Measurements from ENCODE around the gene CCT8.
"Not testable (repeated sequence)": the region's sequence is repeated elsewhere in the genome, so short reads cannot be mapped to it uniquely, and the experiment has no call there.

The CCT8 gene

DNA sequence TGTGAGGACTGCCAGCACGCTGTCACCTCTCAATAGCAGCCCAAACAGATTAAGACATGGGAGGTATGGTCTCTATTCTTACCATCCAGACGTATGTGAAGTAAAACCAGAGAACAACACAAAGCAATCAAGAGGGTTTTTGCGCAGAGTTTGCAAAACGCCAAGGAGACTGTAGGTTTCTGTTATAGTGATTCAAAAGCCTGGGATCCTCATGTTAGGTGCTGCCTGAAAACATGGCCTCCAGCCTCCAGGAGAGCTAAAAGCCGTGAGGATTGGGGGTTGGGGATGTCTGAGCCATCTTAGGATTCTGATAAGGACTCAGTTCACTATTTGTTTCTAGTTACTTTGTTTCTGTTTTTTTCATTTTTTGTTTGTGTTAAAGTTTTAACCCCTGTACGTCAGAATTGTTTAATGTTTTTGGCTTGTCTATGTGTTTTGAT, 4.2 kb upstream of the CCT8 start:
- FAIRE-seq (no peak), DNase-seq (ENCODE audit: low spot score) (peak; percentile 54)

DNA sequence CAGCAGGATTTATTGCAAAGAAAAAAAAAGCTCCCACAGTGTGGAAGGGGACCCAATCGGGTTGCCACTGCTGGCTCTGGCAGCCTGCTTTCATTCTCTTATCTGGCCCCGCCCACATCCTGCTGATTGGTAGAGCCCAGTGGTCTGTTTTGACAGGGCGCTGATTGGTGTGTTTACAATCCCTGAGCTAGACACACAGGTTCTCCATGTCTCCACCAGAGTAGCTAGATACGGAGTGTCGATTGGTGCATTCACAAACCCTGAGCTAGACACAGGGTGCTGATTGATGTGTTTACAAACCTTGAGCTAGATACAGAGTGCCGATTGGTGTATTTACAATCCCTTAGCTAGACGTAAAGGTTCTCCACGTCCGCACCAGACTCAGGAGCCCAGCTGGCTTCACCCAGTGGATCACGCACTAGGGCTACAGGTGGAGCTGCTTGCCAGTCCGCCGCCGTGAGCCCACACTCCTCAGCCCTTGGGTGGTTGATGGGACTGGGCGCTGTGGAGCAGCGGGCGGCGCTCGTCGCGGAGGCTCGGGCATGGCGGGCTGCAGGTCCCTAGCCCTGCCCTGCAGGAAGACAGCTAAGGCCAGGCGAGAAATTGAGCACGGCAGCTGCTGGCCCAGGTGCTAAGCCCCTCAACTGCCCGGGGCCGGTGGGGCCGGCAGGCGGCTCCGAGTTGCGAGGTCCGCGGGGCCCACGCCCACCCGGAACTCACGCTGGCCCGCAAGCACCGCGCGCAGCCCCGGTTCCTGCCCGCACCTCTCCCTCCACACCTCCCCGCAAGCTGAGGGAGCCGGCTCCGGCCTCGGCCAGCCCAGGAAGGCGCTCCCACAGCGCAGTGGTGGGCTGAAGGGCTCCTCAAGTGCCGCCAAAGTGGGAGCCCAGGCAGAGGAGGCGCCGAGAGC, 3.5 kb upstream of the CCT8 start:
- not testable (repeated sequence) for DNase-seq (ENCODE audit: low spot score); FAIRE-seq

DNA sequence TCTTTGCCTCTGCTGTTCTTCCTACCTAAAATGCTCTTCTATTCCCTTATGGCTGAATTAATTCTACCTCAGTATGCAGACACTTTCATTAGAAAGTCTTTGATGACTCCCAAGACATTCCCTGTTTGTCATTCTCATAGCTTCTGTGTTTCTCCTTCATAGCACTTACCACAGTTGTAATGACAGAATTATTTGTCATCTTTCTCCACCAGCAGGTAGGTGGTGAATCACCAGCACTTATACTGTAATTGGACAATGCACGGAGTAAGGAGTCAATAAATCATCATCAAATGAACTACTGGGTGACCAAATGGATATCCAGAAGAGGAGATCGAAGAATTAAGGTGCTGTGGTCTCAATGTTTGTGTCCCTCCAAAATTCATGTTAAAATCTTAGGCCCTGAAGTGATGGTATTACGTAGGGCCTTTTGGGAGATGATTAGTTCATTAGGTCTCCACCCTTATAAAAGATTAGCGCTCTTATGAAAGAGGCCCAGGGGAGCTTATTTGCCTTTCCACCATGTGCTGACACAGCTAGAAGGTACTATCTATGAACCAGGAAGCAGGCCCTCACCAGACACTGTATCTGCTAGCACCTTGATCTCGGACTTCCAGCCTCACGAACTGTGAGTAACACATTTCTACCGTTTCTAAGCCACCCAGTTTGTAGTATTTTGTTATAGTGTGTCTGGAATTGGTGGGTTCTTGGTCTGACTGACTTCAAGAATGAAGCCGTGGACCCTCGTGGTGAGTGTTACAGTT, 2.4 kb upstream of the CCT8 start:
- FAIRE-seq (peak; percentile 13), DNase-seq (ENCODE audit: low spot score) (no peak)

DNA sequence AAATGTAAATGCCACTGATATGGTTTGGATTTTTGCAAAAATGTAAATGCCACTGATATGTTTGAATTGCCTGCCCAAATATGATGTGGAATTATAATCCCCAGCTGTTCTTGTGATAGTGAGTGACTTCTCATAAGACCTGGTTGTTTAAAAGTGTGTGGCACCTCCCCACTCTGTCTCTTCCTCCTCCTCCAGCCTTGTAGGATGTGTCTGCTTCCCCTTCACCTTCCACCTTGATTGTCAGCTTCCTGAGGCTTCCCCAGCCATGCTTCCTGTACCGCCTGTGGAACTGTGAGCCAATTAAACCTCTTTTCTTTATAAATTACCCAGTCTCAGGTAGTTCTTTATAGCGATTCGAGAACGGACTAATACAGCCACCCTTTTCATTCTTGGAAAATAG, 1.3 kb upstream of the CCT8 start:
- DNase-seq (ENCODE audit: low spot score) (no peak), FAIRE-seq (no peak)

DNA sequence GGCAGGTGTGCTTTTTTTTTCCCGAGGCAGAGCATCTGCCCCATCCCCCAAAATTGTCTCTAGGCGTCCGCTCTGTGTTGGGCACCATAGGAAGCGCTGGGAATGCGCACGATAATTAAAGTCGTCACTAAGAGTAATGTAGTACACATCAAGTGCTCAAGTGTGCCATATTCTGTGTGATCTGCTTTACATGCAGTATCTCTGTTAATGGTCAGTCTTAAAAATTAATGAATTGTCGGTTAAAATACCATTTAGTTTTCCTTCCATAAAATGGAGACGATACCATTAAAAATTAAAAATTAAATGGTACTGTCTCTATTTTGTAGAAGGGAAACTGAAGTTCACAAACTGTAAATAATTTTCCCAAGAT, 544 bp upstream of the CCT8 start:
- DNase-seq (ENCODE audit: low spot score) = no peak
- FAIRE-seq = no peak

DNA sequence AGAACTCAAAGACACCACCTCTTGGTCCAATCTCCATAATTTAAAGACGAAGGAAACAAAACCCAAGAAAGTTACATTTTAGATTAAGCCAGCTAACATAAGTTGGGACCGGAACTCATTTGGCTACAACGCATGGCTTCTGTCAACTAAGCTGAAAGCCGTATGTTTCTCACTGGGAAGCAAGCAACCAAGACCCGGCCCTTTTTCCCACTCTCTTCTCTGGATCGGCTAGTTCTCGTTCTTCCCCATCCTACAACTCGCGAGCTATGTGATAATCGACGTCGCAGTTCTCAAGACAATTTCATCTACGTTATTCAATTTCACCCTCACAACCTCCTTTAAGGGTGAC, 601 bp downstream of the CCT8 start:
- FAIRE-seq (no peak), DNase-seq (ENCODE audit: low spot score) (no peak)

DNA sequence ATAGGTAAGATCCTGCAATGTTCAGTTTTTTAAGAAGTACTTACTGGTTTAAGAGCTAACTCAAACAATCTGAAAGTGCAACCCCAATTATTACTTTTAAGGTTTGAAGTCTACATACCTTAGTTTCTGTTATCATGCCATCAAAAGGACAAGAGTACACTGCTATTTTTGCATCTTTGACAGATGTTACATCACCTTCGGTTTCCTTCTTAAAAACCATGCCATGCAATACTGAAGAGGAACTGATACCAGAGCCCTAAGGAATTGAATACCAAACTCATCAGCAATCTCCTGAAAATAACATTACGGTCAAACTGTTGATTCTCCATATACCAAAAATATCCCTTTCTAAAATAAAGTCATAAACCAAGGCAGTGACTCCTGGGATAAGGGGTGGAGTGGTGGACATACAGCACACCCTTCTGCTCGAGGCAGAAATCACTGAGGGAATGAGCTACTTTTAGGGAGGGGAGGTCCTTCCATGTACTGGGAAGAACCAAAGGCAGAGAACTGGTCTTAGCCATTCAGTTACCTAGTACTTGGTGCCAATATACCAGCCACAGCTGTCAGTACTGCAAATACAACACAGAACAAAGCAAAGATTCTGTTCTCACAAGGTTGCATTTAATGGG, 8.5 kb downstream of the CCT8 start:
- DNase-seq (ENCODE audit: low spot score) (no peak), FAIRE-seq (peak; percentile 71)

DNA sequence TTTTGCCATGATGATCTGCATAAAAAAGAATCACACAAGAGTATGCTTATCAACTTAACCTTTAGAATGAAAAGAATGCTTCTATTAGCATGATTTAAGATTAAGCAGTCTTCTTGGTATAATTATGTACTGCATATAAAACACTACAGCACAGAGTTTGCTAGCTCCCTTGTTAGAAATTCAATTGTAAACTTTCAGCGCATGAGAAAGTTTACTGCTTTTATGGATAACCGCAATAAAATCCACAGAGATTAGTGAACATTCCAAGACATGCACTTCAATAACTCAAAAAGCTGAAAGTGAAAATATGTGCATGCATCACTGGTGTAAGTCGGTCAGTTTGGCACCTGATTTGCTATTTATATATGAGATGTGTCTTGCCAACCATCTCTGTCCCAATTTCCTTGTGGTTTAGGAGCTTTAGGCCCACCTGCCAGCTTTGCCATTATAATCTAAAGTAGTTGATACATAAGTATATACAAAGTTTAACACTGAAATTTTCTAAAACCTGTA, 16.9 kb downstream of the CCT8 start:
- no peak for FAIRE-seq

DNA sequence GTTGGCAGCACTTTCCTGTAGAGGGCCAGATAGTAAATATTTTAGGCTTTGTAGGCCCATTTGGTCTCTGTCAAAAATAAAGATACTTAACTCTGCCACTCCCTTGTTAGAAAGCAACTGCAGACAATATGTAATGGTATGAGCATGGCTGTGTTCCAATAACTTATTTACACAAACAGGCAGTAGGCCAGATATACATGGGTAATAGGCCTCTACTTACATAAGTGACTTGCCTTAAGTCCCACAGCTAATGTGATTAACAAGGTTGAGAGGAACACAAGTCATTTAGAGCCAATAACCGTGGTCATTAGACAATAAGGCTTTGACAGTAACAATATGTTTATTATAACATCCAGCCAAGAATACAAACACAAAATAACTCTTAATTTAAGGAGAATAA, 17.4 kb downstream of the CCT8 start:
- FAIRE-seq = peak; percentile 17

More for the DNA sequence above, 16.9 kb downstream of the CCT8 start:
- DNase-seq (ENCODE audit: low spot score) = no peak

DNA sequence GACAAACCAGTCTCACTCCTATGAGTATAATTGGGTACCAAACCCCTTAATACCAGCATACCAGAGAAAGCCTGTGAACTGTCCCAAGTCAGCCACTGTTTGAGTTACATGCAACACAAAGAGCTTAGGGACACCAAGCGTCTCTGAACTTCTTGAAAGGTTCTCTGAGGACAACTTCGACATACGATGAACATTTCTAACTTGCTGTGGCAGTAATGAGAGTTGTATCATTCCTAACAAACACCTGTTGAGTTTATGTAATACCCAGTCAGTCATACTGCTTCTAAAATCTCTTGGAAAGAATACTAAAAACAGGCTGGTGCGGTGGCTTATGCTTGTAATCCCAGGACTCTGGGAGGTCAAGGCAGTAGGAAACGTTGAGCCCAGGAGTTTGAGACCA, 18.4 kb downstream of the CCT8 start:
- DNase-seq (ENCODE audit: low spot score) = no peak
- no peak for FAIRE-seq

More for the DNA sequence above, 17.4 kb downstream of the CCT8 start:
- no peak for DNase-seq (ENCODE audit: low spot score)

DNA sequence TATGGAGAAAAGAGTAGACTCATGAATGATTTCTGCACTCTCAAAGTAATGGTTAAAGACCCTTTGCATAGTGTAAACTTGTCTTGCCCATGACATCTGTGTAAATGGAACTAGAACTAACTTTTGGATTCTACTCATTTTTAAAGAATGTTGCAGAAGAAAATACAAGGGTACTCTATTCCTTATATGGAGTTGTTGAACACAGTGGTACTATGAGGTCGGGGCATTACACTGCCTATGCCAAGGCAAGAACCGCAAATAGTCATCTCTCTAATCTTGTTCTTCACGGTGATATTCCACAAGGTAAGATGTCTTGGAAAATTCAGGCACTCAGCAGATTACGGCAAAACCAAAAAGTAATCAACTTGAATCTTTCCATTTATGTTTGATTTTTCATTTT, 19.8 kb downstream of the CCT8 start:
- DNase-seq (ENCODE audit: low spot score) (no peak), FAIRE-seq (no peak)

DNA sequence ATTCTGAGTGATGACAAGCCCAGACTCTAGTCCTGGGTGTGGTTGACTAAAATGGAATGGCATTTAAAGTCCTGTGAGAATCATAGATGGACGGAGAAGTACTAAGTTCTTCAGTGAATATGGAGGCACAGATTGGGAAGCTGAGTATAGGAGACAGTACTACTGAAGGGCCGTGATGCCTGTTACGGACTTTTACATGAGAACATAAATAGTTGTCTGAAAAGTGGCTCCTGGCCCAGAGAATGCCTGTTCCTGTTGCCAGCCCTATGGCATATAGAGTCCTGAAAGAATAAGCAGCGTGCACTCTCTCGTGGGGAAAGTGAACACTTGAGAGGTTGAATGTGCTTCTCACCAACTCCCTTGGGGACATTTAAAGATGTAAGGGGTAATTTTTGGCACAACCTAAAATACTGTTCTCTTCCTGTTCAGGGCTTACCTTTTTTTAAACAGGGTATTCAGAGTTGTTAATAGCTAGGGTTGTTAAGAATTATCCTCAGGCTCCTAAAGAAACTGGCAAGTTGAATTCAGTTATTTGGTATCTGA, 20.4 kb downstream of the CCT8 start:
- DNase-seq (ENCODE audit: low spot score) (no peak), FAIRE-seq (no peak)

DNA sequence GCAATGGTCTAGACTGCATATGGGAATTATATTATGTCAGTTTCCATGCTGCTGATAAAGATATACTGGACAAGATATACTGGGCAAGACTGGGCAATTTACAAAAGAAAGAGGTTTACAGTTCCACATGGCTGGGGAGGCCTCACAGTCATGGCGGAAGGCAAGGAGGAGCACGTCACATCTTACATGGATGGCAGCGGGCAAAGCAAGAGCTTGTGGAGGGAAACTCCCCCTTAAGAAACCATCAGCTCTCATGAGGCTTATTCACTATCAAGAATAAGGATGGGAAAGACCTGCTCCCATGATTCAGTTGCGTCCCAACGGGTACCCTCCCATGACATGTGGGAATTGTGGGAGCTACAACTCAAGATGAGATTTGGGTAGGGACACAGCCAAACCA, 21.2 kb downstream of the CCT8 start:
- DNase-seq (ENCODE audit: low spot score) (no peak), FAIRE-seq (peak; percentile 20)

DNA sequence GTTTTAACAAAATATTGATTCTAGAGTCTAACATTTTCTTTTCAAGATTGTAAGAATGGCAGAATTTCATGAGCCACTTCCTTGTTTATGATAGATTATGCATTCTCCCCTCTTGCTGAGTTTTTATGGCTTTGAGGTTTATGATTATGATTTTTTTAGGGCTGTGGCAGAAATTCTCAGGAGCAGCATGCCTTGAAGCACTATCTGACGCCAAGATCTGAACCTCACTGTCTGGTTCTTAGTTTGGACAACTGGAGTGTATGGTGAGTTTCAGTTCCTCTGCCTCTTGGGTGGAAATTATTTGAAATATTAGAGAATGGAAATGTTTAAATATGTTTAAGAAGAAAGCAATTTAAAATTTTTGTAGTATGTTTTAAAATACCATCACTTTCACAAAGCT, 38.8 kb downstream of the CCT8 start:
- FAIRE-seq (no peak), DNase-seq (ENCODE audit: low spot score) (no peak)

DNA sequence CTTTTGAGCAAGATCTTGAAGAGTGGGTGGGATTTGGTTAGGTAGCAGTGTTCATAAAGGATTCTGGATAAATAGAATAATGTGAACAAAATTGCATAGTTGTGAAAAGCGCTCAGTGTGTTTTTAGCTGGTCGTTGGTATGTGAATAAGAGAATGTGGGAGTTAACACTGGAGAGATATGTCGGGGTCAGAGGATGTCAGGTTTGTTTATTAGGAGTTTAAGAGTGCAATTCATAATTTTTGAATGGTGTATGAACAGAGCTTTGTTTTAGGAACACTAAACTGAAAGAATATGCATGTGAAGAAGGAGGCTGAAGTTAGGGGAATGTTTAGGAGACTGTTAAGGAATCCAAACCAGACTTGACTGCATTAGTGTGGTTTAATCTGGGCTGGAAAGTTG, 39.6 kb downstream of the CCT8 start:
- no peak for FAIRE-seq

DNA sequence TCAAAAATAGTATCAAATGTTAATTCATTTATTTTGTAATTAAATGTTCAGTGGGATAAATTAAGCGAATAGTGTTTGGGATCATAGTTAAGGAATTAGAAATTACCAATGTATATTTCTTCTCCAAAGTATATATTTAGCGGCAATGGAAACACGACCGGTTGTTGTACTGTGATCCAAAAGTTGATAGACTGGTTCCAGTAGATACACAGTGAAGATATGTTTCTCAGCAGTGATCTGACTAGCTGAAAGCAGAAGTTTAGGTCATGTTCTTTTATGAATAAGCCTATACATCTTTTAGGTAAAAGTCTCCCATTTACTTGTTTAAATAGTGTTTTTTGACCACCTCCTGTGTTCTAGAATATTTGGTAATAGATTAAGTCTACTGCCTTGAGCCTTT, 40.1 kb downstream of the CCT8 start:
- DNase-seq (ENCODE audit: low spot score) = no peak
- no peak for FAIRE-seq

More for the DNA sequence above, 39.6 kb downstream of the CCT8 start:
- no peak for DNase-seq (ENCODE audit: low spot score)

DNA sequence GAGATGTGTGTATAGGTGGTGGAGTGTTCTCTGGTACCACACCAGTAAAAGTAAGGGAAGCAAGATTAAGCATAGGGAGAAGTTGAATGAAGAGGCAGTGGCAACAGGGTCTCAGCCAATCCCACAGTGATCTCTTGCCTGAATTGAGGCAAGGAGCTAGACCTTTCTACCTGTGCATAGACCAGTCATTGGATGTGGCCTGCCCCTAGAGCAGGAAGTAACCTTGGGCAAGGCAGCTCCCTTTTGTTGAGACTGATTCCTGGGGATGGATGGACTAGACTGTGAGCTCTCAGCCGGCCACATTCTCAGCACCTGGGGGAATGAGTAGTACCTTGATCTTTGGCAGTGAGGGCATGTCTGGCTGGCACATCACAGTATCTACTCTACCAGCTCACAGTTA, 42.5 kb downstream of the CCT8 start:
- DNase-seq (ENCODE audit: low spot score) = no peak
- FAIRE-seq = peak; percentile 32

DNA sequence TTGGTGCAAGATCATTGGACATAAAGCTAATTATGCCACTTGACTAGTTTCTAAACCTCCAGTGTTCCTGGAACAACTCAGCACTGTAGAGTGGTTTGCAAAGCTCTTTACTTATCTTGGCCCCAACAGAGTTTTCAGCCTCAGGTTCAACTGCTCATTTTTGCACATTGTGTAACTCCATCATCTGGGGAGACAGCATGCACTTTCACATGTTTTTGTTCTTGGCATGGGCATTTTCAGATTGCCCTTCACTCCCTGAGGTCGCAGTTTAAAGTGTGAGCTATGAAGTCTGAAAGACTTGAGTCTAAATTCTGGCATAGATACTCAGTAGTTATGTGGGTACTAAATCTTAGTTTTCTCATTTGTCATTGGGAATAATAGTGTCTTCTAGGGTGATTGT, 43.9 kb downstream of the CCT8 start:
- no peak for FAIRE-seq
- no peak for DNase-seq (ENCODE audit: low spot score)

DNA sequence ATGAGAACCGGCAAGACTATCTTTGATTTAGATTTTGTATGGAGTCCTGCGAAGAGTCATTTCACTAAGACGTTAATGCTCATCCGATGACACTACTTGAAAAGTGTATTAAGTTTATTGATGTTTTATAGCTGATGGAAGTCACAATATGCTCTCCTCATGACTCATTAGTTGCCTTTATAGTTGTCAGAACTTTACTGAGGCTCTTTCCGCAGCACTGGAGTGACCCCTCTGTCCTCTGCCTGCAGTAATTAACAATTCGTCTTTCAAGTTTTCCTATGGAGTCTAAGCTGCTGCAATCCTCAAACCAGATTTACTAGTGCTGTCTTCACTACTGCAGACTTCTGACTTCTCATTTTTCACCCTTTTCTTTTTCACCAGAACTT, 48.1 kb downstream of the CCT8 start:
- no peak for DNase-seq (ENCODE audit: low spot score)
- FAIRE-seq = no peak

DNA sequence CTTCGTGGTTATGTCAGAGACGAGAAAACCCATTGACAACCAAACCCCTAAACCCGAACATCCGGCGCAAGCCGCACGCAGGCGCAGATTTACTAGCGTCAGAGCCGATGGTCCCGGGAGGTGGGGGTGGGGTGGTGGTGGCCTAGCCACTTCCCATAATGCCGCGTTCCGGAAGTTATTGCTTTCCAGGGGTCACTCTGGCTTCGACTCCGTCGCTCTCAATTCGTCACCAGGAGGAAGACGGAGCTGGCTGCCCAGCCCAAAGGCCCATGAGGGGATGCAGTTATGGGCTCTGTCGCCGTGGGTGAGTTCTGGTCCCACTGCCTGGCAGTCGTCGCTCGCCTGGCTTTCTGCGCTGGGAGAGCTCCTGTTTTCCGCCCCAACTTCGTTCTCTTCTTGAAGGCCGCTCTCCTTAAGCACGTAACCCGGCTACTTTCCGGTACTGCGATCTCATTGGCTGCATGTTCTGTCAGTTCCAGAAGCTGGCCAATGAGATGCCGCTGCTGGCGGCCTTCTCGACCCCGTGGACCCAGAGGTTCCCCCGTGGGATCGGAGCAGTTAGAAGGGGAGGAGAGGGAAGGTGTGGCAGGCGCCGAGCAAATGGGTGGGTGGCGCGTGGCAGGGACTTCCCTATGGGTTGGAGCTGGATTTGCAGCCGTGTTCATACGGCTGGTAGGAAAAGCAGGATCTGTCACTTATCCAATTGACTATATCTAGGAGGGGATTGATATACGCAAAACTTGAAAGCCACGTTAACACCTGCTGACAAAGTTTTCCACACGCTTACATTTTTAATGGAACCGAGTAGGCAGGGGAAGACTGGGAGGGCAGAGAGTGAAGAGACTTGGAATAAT, 48.7 kb downstream of the CCT8 start, which contains the start of gene USP16:
Gene USP16, plus strand, starts transcription at position 195 of the 854 bp plus-strand sequence. CDS start 3,246 bp downstream, outside the sequence.
- FAIRE-seq = peak; percentile 95

DNA sequence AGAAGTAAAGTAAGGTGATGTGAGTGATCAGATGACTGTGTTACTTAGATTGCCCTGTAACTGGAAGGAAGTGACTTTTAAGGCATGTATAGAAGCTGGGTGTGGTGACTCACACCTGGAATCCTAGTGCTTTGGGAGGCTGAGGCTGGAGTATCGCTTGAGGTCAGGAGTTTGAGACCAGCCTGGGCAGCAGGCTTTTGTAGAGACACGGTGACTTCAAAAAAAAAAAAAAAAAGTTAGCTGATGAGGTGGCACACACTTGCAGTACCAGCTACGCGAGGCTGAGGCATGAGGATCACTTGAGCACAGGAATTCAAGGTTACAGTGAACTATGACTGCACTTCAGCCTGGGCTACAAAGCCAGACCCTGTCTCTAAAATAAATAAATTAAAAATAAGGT, 51.3 kb downstream of the CCT8 start:
- FAIRE-seq = no peak
- no peak for DNase-seq (ENCODE audit: low spot score)

More for the DNA sequence above, 48.7 kb downstream of the CCT8 start, which contains the start of gene USP16:
- peak; percentile 100 for DNase-seq (ENCODE audit: low spot score)

All from urothelium cell line (cell line).